Upper lobe of left lung (tissue), 6 donors: Measurements from ENCODE around the gene LRRC8D. TPM values are rescaled to one million over a fixed set of nuclear protein-coding genes. Genes with fewer than 3 reads are reported as not detected.

Source experiments
- ATAC-seq, 2 donors: fragments of 200-7000 bp; cut with Tn5 transposase; one replicate each; pipeline ENCODE4 v1.9.1; 2022; ENCODE audit warnings: mild to moderate bottlenecking in 2 of 2, moderate library complexity in 2 of 2; ENCODE audit not compliant: low FRiP score in 2 of 2
- DNase-seq, 2 donors: peaks; one replicate each; pipeline ENCODE4 v3.0.0-alpha.2; 2019 to 2020
- H3K27ac ChIP-seq, 4 donors: fragments of 200-600 bp; sonication (generic); one replicate each; pipeline ENCODE4 v1.5.1; 2016 to 2019
- H3K27me3 ChIP-seq, 4 donors: fragments of 200-600 bp; sonication (generic); one replicate each; pipeline ENCODE4 v1.5.1; 2017 to 2019
- H3K36me3 ChIP-seq, 4 donors: fragments of 200-600 bp; sonication (generic); one replicate each; pipeline ENCODE4 v1.5.1; 2016 to 2019
- H3K4me1 ChIP-seq, 4 donors: fragments of 200-600 bp; sonication (generic); one replicate each; pipeline ENCODE4 v1.5.1; 2018 to 2019
- H3K4me3 ChIP-seq, 4 donors: fragments of 200-600 bp; sonication (generic); one replicate each; pipeline ENCODE4 v1.5.1; 2017 to 2019; ENCODE audit warnings: mild to moderate bottlenecking in 2 of 4, moderate library complexity in 1 of 4
- H3K9me3 ChIP-seq, 4 donors: fragments of 200-600 bp; sonication (generic); one replicate each; pipeline ENCODE4 v1.5.1; 2018 to 2019
- EP300 ChIP-seq, 4 donors: sonication (generic); formaldehyde crosslinking; IDR thresholded peaks; one replicate each; pipeline ENCODE4 v1.5.1; 2017; ENCODE audit warnings: antibody characterized with exemption in 4 of 4, control low read depth in 2 of 4
- POLR2A ChIP-seq, 4 donors: fragments of 450-650 bp; IDR thresholded peaks; one replicate each; pipeline ENCODE4 v1.5.1; 2016 to 2017; ENCODE audit warnings: antibody characterized with exemption in 4 of 4, mild to moderate bottlenecking in 2 of 4
- POLR2AphosphoS5 ChIP-seq, 2 donors: sonication (generic); formaldehyde crosslinking; IDR thresholded peaks; one replicate each; pipeline ENCODE4 v1.5.1; 2017; ENCODE audit warnings: antibody characterized with exemption in 2 of 2
- WGBS, 2 donors: methylation state at CpG; one replicate each; pipeline ENCODE4 v1.1.5; 2017 to 2018; 5-methylcytosine and 5-hydroxymethylcytosine counted together
- total RNA-seq, 6 donors: library from RNA; depleted of rRNA in 4 of 6; stranded (reverse); fragments of >200 nt in 4 of 6; gene quantifications; one replicate each; pipeline versions ENCODE4 v1.1.0 to v1.2.1, GENCODE V29; 2016 to 2021
- TF ChIP-seq, protein P1 (sequence below), 6 experiments: fragments of 450-650 bp in 4 of 6; fragments of 200-600 bp in 2 of 6; sonication (generic) in 2 of 6; IDR thresholded peaks; one replicate each; pipeline ENCODE4 v1.5.1; 2016 to 2019; ENCODE audit warnings: antibody characterized with exemption in 6 of 6
- donor health status: DM: no; HTN: no; CAD: no; lungs with moderate emphysema.
- donor health status: DM: no; HTN: yes; CAD: no; lungs with severe emphysema.

Gene LRRC8D
- total RNA-seq, 6 donors from 2014 or later = 3.7 to 24.0 (median 12.2) TPM

DNA sequence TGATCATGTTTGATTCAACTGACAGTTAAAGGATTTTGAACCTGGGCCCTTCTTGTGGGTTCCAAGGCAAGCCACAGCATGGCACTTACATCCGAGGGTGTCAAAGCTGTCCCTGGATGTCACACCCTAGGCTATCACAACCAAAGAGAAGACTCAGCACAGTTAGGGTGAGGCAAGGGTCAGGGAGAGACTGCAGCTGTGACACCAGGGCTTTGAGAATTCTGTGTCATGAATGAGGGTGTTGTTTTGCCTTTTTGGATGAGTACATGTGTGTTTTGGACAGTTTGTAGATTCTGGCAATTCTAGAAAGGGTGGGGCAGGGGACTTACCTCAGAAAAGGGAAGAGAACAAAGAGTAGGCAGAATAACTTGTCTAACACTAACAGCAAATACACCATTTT is 136.3 kb downstream of the LRRC8D start:
- 61% methylated on average over 1 of the region's 1 CpG; no CpG with 5 or more reads in 1 of the 2 donors for WGBS, 2 donors
- Histone ChIP-seq H3K4me3 (no peak overlapping the region), H3K4me1 (no peaks in the 10 kb centered on the region), H3K9me3 (no peaks in the 10 kb centered on the region), H3K27me3 (no peaks in the 10 kb centered on the region), H3K36me3 (no peaks in the 10 kb centered on the region), H3K27ac (no peak overlapping the region)
- no peak for ATAC-seq
- no peak for DNase-seq
- TF ChIP-seq POLR2AphosphoS5 (IDR thresholded peaks at IDR 0.05) = no peak

DNA sequence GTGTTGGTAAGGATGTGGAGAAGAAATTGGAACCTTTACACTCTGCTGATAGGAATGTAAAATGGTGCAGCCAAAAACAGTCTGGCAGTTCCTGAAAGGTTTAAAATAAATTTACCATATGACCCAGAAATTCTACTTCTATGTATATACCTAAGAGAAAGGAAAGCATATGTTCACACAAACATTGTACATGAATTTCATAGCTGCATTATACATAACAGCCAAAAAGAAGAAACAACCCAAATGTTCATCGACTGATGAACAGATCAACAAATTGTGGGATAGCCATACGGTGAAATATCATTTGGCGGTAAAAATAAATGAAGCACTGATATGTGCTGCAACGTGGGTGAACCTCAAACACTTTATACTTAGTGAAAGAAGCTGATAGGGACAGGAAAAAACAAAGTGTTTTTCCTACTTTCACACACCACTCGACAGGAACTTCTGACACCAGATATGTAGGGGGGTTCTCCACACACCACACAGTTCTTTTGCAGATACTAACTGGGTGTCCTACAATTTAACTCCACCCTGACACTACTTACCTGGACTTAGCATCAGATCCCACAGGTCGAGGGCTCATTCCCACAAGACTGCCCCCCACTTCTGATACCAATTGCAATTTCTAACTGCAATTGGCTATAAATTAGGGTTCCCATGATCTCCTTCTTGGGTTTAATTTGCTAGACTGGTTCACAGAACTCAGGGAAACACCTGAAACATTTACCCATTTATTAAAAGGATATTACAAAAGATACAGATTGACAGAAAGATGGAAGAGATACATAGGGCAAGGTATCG is 138.2 kb downstream of the LRRC8D start:
- TF ChIP-seq EP300 (IDR thresholded peaks at IDR 0.05) (no peak), POLR2A (IDR thresholded peaks at IDR 0.05) (no peak), POLR2AphosphoS5 (IDR thresholded peaks at IDR 0.05) (no peak)
- TF ChIP-seq, protein P1, sequence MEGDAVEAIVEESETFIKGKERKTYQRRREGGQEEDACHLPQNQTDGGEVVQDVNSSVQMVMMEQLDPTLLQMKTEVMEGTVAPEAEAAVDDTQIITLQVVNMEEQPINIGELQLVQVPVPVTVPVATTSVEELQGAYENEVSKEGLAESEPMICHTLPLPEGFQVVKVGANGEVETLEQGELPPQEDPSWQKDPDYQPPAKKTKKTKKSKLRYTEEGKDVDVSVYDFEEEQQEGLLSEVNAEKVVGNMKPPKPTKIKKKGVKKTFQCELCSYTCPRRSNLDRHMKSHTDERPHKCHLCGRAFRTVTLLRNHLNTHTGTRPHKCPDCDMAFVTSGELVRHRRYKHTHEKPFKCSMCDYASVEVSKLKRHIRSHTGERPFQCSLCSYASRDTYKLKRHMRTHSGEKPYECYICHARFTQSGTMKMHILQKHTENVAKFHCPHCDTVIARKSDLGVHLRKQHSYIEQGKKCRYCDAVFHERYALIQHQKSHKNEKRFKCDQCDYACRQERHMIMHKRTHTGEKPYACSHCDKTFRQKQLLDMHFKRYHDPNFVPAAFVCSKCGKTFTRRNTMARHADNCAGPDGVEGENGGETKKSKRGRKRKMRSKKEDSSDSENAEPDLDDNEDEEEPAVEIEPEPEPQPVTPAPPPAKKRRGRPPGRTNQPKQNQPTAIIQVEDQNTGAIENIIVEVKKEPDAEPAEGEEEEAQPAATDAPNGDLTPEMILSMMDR (IDR thresholded peaks at IDR 0.05) = no peak
- Histone ChIP-seq H3K4me3 (no peak overlapping the region), H3K9me3 (no peaks in the 10 kb centered on the region), H3K4me1 (no peaks in the 10 kb centered on the region), H3K27me3 (no peaks in the 10 kb centered on the region), H3K27ac (no peak overlapping the region), H3K36me3 (no peaks in the 10 kb centered on the region)
- 81 to 86% methylated on average over 7 of the region's 7 CpGs for WGBS, 2 donors
- no peak for ATAC-seq
- no peak for DNase-seq

DNA sequence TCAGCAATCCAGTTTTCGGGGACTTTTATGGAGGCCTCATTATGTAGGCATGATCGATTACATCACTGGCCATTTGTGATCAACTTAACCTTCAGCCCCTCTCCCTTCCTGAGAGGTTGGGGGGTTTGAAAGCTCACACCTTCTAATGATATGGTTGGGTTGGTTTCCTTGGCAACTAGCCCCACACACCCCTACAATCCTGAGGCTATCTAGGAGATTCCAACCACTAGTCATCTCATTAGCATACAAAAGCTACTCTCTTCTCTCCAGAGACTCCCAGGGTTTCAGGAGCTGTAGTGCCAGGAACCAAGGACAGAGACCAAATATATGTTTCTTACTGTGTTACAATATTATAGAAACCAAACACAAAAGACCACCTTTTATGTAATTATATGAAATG is 138.9 kb downstream of the LRRC8D start:
- TF ChIP-seq EP300 (IDR thresholded peaks at IDR 0.05) (no peak), POLR2AphosphoS5 (IDR thresholded peaks at IDR 0.05) (no peak), POLR2A (IDR thresholded peaks at IDR 0.05) (no peak)
- TF ChIP-seq, protein P1 (IDR thresholded peaks at IDR 0.05) = no peak
- no peak for ATAC-seq
- Histone ChIP-seq H3K4me3 (no peak overlapping the region), H3K36me3 (no peaks in the 10 kb centered on the region), H3K4me1 (no peaks in the 10 kb centered on the region), H3K27ac (no peak overlapping the region), H3K27me3 (no peaks in the 10 kb centered on the region), H3K9me3 (no peaks in the 10 kb centered on the region)
- WGBS, 2 donors = 93 to 96% methylated on average over 2 of the region's 2 CpGs
- no peak for DNase-seq

DNA sequence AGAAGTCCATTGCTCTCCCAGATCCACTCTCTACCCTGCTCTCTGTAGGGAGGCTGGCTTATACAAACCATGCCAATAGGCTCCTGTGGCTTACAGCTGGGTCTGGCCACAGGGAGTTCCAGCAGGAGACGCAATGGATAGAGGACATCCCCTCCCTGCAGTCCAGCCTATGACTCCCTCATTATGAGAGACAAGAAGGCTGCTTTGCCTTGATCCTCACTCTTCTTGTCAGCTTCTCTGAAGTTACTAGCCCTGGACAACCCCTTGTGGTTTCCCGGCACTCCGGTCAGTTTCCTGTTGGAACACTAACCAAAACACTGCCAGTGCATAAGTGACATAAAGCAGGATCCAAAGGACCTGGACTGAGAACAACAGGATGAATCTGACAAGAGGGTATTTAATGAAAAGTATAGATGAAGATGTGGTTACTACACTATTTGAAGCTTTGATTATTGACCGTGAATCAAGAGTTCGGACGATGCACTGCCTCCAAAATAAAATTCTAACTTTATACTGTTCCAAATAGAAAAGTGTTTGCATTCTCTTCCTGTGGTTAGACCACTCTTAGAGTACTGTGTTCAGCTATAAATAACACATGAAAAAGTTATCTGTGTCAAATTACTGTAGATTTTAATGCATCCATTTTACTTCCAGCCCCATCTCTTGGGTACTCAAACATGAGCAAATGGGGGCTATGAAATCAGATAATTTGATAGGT is 141.4 kb downstream of the LRRC8D start:
- Histone ChIP-seq H3K36me3 (no peaks in the 10 kb centered on the region), H3K4me1 (no peaks in the 10 kb centered on the region), H3K4me3 (no peak overlapping the region), H3K27me3 (no peaks in the 10 kb centered on the region), H3K9me3 (no peaks in the 10 kb centered on the region), H3K27ac (no peak overlapping the region)
- ATAC-seq (no peak), DNase-seq (no peak)
- TF ChIP-seq POLR2AphosphoS5 (IDR thresholded peaks at IDR 0.05) (no peak), POLR2A (IDR thresholded peaks at IDR 0.05) (no peak), EP300 (IDR thresholded peaks at IDR 0.05) (no peak)
- TF ChIP-seq, protein P1 (IDR thresholded peaks at IDR 0.05) = no peak
- 41 to 57% methylated on average over 6 of the region's 6 CpGs for WGBS, 2 donors

DNA sequence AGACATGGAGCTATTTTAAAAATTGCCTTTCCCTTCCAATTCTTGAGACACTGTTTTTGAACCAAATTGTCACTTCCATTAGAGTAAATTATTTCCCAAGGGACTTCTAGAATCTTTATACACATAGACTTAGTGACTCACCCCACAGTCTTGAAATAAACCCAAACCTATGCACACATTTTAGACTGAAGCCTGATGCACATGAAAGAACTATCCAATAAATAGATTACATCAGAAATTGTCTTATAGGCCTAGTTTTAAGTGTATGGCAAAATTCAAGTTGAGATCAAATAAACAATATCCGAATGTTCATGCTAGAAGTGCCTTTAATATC is 141.9 kb downstream of the LRRC8D start:
- ATAC-seq (no peak), DNase-seq (no peak)
- Histone ChIP-seq H3K27me3 (no peaks in the 10 kb centered on the region), H3K27ac (no peak overlapping the region), H3K9me3 (no peaks in the 10 kb centered on the region), H3K36me3 (no peaks in the 10 kb centered on the region), H3K4me3 (no peak overlapping the region), H3K4me1 (no peaks in the 10 kb centered on the region)
- TF ChIP-seq, protein P1 (IDR thresholded peaks at IDR 0.05) = no peak
- no peak for TF ChIP-seq POLR2AphosphoS5 (IDR thresholded peaks at IDR 0.05)
- TF ChIP-seq POLR2A (IDR thresholded peaks at IDR 0.05) = no peak
- TF ChIP-seq EP300 (IDR thresholded peaks at IDR 0.05) = no peak
- WGBS, 2 donors = 91 to 92% methylated on average over 1 of the region's 1 CpG
